ENCODE results near the gene MYRFL. TPM values are rescaled to one million over a fixed set of nuclear protein-coding genes. Genes with fewer than 3 reads are reported as not detected.

MYRFL gene
- total RNA-seq, 1 donor from 2014 or later = 0.18 TPM

GRCh38 chr12:70005864-70006618 is 181.0 kb downstream of the MYRFL start:
- Mint-ChIP-seq H3K4me3 (no peak overlapping the region), H3K9me3 (peaks cover 39% of the 10 kb centered on the region), H3K36me3 (peaks cover 9% of the 10 kb centered on the region), H3K4me1 (peaks cover 11% of the 10 kb centered on the region), H3K27ac (no peak overlapping the region), H3K27me3 (ENCODE audit: low read depth) (no peaks in the 10 kb centered on the region)
- DNase-seq (ENCODE audit: low spot score in 2 of 2, unreplicated experiment in 2 of 2) = no peak
- no peak for TF ChIP-seq CTCF (IDR thresholded peaks at IDR 0.05; ENCODE audit: unreplicated experiment)

GRCh38 chr12:70006619-70006973 is 181.6 kb downstream of the MYRFL start:
- Mint-ChIP-seq H3K27ac (no peak overlapping the region), H3K27me3 (ENCODE audit: low read depth) (no peaks in the 10 kb centered on the region), H3K36me3 (peaks cover 9% of the 10 kb centered on the region), H3K4me1 (peaks cover 11% of the 10 kb centered on the region), H3K9me3 (peaks cover 45% of the 10 kb centered on the region), H3K4me3 (no peak overlapping the region)
- TF ChIP-seq CTCF (IDR thresholded peaks at IDR 0.05; ENCODE audit: unreplicated experiment) = no peak
- DNase-seq (ENCODE audit: low spot score in 2 of 2, unreplicated experiment in 2 of 2) = no peak

- no peak for TF ChIP-seq CTCF (IDR thresholded peaks at IDR 0.05; ENCODE audit: unreplicated experiment)
- Mint-ChIP-seq H3K27me3 (ENCODE audit: low read depth) (no peaks in the 10 kb centered on the region), H3K36me3 (peaks cover 9% of the 10 kb centered on the region), H3K4me3 (no peak overlapping the region), H3K4me1 (peaks cover 8% of the 10 kb centered on the region), H3K9me3 (peaks cover 55% of the 10 kb centered on the region), H3K27ac (no peak overlapping the region)
- DNase-seq (ENCODE audit: low spot score in 2 of 2, unreplicated experiment in 2 of 2) = no peak
These were observed 182.7 kb downstream of the MYRFL start for GRCh38 chr12:70007687-70008086.

Other genes with a start within 250 kb of the MYRFL start
- gene CCT2, start 239.8 kb upstream of the MYRFL start, total RNA-seq = 215 to 223 TPM (median 220 TPM) in 3 replicates
- not detected in 3 replicates for gene LRRC10, start 214.3 kb upstream of the MYRFL start, total RNA-seq
- 0.11 to 0.52 TPM (median 0.24 TPM) in 3 replicates for gene BEST3, start 125.9 kb upstream of the MYRFL start, total RNA-seq
- gene RAB3IP, start 86.4 kb upstream of the MYRFL start, total RNA-seq = 28.0 to 34.2 TPM (median 28.5 TPM) in 3 replicates

Measured in mesothelial cell of epicardium (in vitro differentiated cells).